SK-N-SH (cell line): ENCODE measurements around the gene SERTAD4. TPM values are rescaled to one million over a fixed set of nuclear protein-coding genes. Genes with fewer than 3 reads are reported as not detected.
"Not testable (repeated sequence)": the region's sequence is repeated elsewhere in the genome, so short reads cannot be mapped to it uniquely, and the experiment has no call there.

Experiments
- CTCF ChIA-PET: fragments of 300-600, 350-600 bp; formaldehyde crosslinking; extraction: SDS; loops from one replicate; lab custom pipeline; 2021; lab: Yijun Ruan, JAX
- POLR2A ChIA-PET: fragments of 350-600 bp; sonication (Branson Sonifier 250); formaldehyde crosslinking; extraction: SDS; loops from one replicate; lab custom pipeline; 2020; ENCODE audit warnings: antibody characterized with exemption, inconsistent platforms; lab: Yijun Ruan, JAX
- DNase-seq: peaks from one replicate; pipeline ENCODE4 v3.0.0; 2012
- H2AFZ ChIP-seq: fragments of 200-600 bp; sonication (generic); 2 replicates; pipeline ENCODE4 v1.8.1; 2016; ENCODE audit warnings: antibody characterized with exemption, mild to moderate bottlenecking, low read depth
- H3F3A ChIP-seq: fragments of 200-600 bp; sonication (generic); replicated peaks from 2 replicates; pipeline ENCODE3; 2016; ENCODE audit warnings: antibody characterized with exemption, mild to moderate bottlenecking; ENCODE audit not compliant: insufficient read depth
- H3K27ac ChIP-seq, 2 experiments: fragments of 200-500 bp in 1 of 2; fragments of 200-600 bp in 1 of 2; sonication (Bioruptor generic) in 1 of 2; sonication (generic), shearing (Covaris generic) in 1 of 2; 2 replicates each; pipeline versions ENCODE4 v1.5.1 to v1.6.1; 2014 to 2016; ENCODE audit warnings: low read depth in 2 of 2, inconsistent platforms in 1 of 2, low read length in 1 of 2, mild to moderate bottlenecking in 1 of 2, mixed read lengths in 1 of 2
- H3K27me3 ChIP-seq: fragments of 200-600 bp; sonication (generic), shearing (Covaris generic); 2 replicates; pipeline ENCODE4 v1.6.1; 2016; ENCODE audit warnings: mixed run types; ENCODE audit not compliant: insufficient read depth
- H3K36me3 ChIP-seq, 2 experiments: fragments of 200-500 bp in 1 of 2; fragments of 200-600 bp in 1 of 2; sonication (Bioruptor generic) in 1 of 2; sonication (generic) in 1 of 2; replicated peaks in 1 of 2; 2 replicates each; pipeline versions ENCODE3 to v1.5.1; 2014 to 2016; ENCODE audit warnings: low read length in 1 of 2, mild to moderate bottlenecking in 1 of 2; ENCODE audit not compliant: insufficient read depth in 2 of 2, control insufficient read depth in 1 of 2
- H3K4me1 ChIP-seq, 2 experiments: fragments of 200-500 bp in 1 of 2; fragments of 200-600 bp in 1 of 2; sonication (Bioruptor generic) in 1 of 2; sonication (generic), shearing (Covaris generic) in 1 of 2; 2 replicates each; pipeline versions ENCODE4 v1.5.1 to v1.6.1; 2014 to 2016; ENCODE audit warnings: low read depth in 1 of 2, low read length in 1 of 2, mixed run types in 1 of 2; ENCODE audit not compliant: insufficient read depth in 2 of 2, control insufficient read depth in 1 of 2
- H3K4me2 ChIP-seq: fragments of 200-600 bp; sonication (generic), shearing (Covaris generic); 2 replicates; pipeline ENCODE4 v1.6.1; 2017; ENCODE audit warnings: mixed run types
- H3K4me3 ChIP-seq, 2 experiments: fragments of 200-500 bp in 1 of 2; fragments of 200-600 bp in 1 of 2; sonication (Bioruptor generic) in 1 of 2; sonication (generic), shearing (Covaris generic) in 1 of 2; 2 replicates each; pipeline versions ENCODE4 v1.5.1 to v1.8.1; 2014 to 2016; ENCODE audit warnings: low read depth in 2 of 2, inconsistent platforms in 1 of 2, low read length in 1 of 2, mild to moderate bottlenecking in 1 of 2, mixed read lengths in 1 of 2, moderate library complexity in 1 of 2
- H3K79me2 ChIP-seq: fragments of 200-600 bp; sonication (generic); 2 replicates; pipeline ENCODE4 v1.8.1; 2017; ENCODE audit warnings: mild to moderate bottlenecking; ENCODE audit not compliant: insufficient read depth
- H3K9ac ChIP-seq: fragments of 200-600 bp; sonication (generic); 2 replicates; pipeline ENCODE4 v1.6.1; 2017; ENCODE audit warnings: mixed run types
- H3K9me2 ChIP-seq: fragments of 200-600 bp; sonication (generic); 2 replicates; pipeline ENCODE4 v1.6.1; 2017; ENCODE audit warnings: mixed run types
- H3K9me3 ChIP-seq: fragments of 200-600 bp; sonication (generic); 2 replicates; pipeline ENCODE4 v1.6.1; 2017; ENCODE audit warnings: mixed run types, mild to moderate bottlenecking, moderate library complexity
- H4K20me1 ChIP-seq: fragments of 200-600 bp; sonication (generic); 2 replicates; pipeline ENCODE4 v1.6.1; 2017; ENCODE audit warnings: mild to moderate bottlenecking, mixed run types; ENCODE audit not compliant: insufficient read depth
- EP300 ChIP-seq, 2 experiments: IDR thresholded peaks; 2 replicates each; pipeline versions ENCODE4 v1.4.0 to v1.6.1; 2012; ENCODE audit warnings: borderline replicate concordance in 1 of 2, low read depth in 1 of 2, low read length in 1 of 2
- FOSL2 ChIP-seq: IDR thresholded peaks from 2 replicates; pipeline ENCODE4 v1.4.0; 2012; ENCODE audit warnings: low read depth, mild to moderate bottlenecking, moderate library complexity, borderline replicate concordance
- JUND ChIP-seq: IDR thresholded peaks from 2 replicates; pipeline ENCODE4 v1.4.0; 2012
- NFIC ChIP-seq: IDR thresholded peaks from 2 replicates; pipeline ENCODE4 v1.4.0; 2012; ENCODE audit warnings: borderline replicate concordance
- RCOR1 ChIP-seq: fragments of 150-350 bp; IDR thresholded peaks from 2 replicates; pipeline ENCODE4 v1.6.1; 2017; ENCODE audit warnings: antibody characterized with exemption, low read length
- RXRA ChIP-seq: IDR thresholded peaks from 2 replicates; pipeline ENCODE4 v1.4.0; 2012; ENCODE audit warnings: low read depth, mild to moderate bottlenecking, borderline replicate concordance
- SMC3 ChIP-seq: IDR thresholded peaks from 2 replicates; pipeline ENCODE4 v1.6.1; 2012; ENCODE audit warnings: low read depth, low read length, improper control_type of control experiment
- TCF12 ChIP-seq: IDR thresholded peaks from 2 replicates; pipeline ENCODE4 v1.4.0; 2012
- TEAD4 ChIP-seq: IDR thresholded peaks from 2 replicates; pipeline ENCODE4 v1.4.0; 2012; ENCODE audit warnings: mild to moderate bottlenecking, borderline replicate concordance; ENCODE audit not compliant: insufficient read depth
- WGBS: methylation state at CpG from one replicate; pipeline ENCODE4 v1.1.6; 2017; ENCODE audit warnings: low lambda C conversion rate; 5-methylcytosine and 5-hydroxymethylcytosine counted together
- polyA plus RNA-seq, 3 experiments: library from polyadenylated mRNA; depleted of rRNA; stranded (reverse); fragments of >200 nt; gene quantifications; 2 replicates each; pipeline ENCODE4 v1.2.3, GENCODE V29; 2012
- TF ChIP-seq, protein P1 (sequence below): IDR thresholded peaks from 2 replicates; pipeline ENCODE4 v1.4.0; 2012; ENCODE audit warnings: low read depth
- TF ChIP-seq, protein P2 (sequence below): IDR thresholded peaks from 2 replicates; pipeline ENCODE4; 2012

Gene SERTAD4
- polyA plus RNA-seq, 1 of the 3 experiments (the other 2 are of a cell fraction): 2.9 TPM

DNA sequence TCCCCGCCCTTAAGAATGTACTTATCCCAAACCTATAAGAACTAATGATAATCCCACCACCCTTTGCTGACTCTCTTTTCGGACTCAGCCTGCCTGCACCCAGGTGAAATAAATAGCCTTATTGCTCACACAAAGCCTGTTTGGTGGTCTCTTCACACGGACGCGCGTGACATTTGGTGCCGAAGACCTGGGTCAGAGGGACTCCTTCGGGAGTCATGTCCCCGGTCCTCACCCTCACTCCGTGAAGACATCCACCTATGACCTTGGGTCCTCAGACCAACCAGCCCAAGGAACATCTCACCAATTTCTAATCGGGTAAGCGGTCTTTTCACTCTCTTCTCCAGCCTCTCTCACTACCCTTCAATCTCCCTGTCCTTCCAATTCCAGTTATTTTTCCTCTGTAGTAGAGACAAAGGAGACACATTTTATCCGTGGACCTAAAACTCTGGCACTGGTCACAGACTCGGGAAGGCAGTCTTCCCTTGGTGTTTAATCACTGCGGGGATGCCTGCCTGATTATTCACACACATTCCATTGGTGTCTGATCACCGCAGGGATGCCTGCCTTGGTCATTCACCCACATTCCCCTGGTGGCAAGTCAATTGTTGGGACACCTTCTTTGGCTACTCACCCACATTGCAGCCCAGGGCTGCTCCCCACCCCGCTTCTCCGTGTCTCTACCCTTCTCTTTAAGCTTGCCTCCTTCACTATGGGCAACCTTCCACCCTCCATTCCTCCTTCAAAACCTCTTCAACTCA is 44.6 kb upstream of the SERTAD4 start:
- H3K79me2 ChIP-seq, H3F3A ChIP-seq, CTCF ChIA-PET, H2AFZ ChIP-seq, H3K9me2 ChIP-seq, DNase-seq, H4K20me1 ChIP-seq, H3K36me3 ChIP-seq, H3K27me3 ChIP-seq, POLR2A ChIA-PET, H3K9me3 ChIP-seq, H3K4me3 ChIP-seq: not testable (repeated sequence)
- TF ChIP-seq NFIC (peak; percentile 74), FOSL2 (peak; percentile 88), TCF12 (peak; percentile 59), JUND (peak; percentile 86), TEAD4 (peak; percentile 92), RXRA (peak; percentile 35; the same call in 1 of the 2 replicates), EP300 (IDR thresholded peaks at IDR 0.05; ENCODE audit: borderline replicate concordance in 1 of 2, low read depth in 1 of 2, low read length in 1 of 2) (peak in 1 of 2 experiments; percentile 72; a peak in 1 of 4 replicates)
- TF ChIP-seq, protein P1, sequence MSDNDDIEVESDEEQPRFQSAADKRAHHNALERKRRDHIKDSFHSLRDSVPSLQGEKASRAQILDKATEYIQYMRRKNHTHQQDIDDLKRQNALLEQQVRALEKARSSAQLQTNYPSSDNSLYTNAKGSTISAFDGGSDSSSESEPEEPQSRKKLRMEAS: peak; percentile 34; the same call in 1 of the 2 replicates
- TF ChIP-seq, protein P2, sequence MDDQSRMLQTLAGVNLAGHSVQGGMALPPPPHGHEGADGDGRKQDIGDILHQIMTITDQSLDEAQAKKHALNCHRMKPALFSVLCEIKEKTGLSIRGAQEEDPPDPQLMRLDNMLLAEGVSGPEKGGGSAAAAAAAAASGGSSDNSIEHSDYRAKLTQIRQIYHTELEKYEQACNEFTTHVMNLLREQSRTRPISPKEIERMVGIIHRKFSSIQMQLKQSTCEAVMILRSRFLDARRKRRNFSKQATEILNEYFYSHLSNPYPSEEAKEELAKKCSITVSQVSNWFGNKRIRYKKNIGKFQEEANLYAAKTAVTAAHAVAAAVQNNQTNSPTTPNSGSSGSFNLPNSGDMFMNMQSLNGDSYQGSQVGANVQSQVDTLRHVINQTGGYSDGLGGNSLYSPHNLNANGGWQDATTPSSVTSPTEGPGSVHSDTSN: peak; percentile 49
- H3K4me1 ChIP-seq: peaks cover 0 to 12% of the 10 kb centered on the region in 2 experiments; a peak in 1 of 4 replicates
- 0 out of 2 replicates have a peak overlapping the region, but pooled peaks have one; percentile 34 for H3K4me2 ChIP-seq
- WGBS: 70% methylated on average over 17 of the region's 18 CpGs
- H3K9ac ChIP-seq: 0 out of 2 replicates have a peak overlapping the region, but pooled peaks have one; percentile 9
- H3K27ac ChIP-seq: peak overlapping the region in 1 of 2 experiments; percentile 18; a peak in 1 of 4 replicates

DNA sequence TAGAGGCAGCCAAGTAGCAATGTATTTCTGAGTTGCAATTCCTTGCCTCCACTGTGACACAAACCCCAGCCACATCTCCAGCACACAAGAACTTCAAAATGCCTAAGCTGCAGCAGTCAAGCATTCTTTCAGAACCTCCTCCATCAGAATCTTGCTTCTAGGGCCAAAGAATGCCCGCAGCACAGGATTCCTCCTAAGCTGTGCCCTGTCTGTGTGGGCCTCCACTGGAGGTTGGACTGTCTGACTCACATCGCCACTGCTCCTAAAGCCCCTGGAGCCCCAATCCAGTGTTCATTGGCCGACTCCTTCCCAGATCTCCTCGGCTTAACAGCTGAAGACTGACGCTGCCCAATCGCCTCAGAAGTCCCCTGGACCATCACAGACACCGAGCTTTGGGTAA is 43.2 kb upstream of the SERTAD4 start:
- Histone ChIP-seq H3K4me2 (no peak overlapping the region), H3K9me2 (no peaks in the 10 kb centered on the region), H3K4me1 (peaks cover 0 to 12% of the 10 kb centered on the region in 2 experiments; a peak in 1 of 4 replicates), H3K9ac (no peak overlapping the region), H3K27me3 (no peaks in the 10 kb centered on the region), H4K20me1 (no peaks in the 10 kb centered on the region), H3K79me2 (no peaks in the 10 kb centered on the region), H3K4me3 (no peak overlapping the region), H3K36me3 (no peaks in the 10 kb centered on the region), H3K9me3 (no peaks in the 10 kb centered on the region), H2AFZ (no peak overlapping the region), H3K27ac (no peak overlapping the region), H3F3A (no peaks in the 10 kb centered on the region)
- ChIA-PET CTCF (no interaction called here), POLR2A (no interaction called here)
- WGBS: 86% methylated on average over 6 of the region's 7 CpGs
- no peak for TF ChIP-seq RCOR1
- no peak for TF ChIP-seq SMC3
- no peak for DNase-seq
